Upper lobe of left lung (tissue), 6 donors: ENCODE results near the gene NDUFS1. TPM values are rescaled to one million over a fixed set of nuclear protein-coding genes. Genes with fewer than 3 reads are reported as not detected.
"Not testable (repeated sequence)": the region's sequence is repeated elsewhere in the genome, so short reads cannot be mapped to it uniquely, and the experiment has no call there.

Experiments
- ATAC-seq, 2 donors: fragments of 200-7000 bp; cut with Tn5 transposase; one replicate each; pipeline ENCODE4 v1.9.1; 2022; ENCODE audit warnings: mild to moderate bottlenecking in 2 of 2, moderate library complexity in 2 of 2; ENCODE audit not compliant: low FRiP score in 2 of 2
- DNase-seq, 2 donors: peaks; one replicate each; pipeline ENCODE4 v3.0.0-alpha.2; 2019 to 2020
- H3K27ac ChIP-seq, 4 donors: fragments of 200-600 bp; sonication (generic); one replicate each; pipeline ENCODE4 v1.5.1; 2016 to 2019
- H3K27me3 ChIP-seq, 4 donors: fragments of 200-600 bp; sonication (generic); one replicate each; pipeline ENCODE4 v1.5.1; 2017 to 2019
- H3K36me3 ChIP-seq, 4 donors: fragments of 200-600 bp; sonication (generic); one replicate each; pipeline ENCODE4 v1.5.1; 2016 to 2019
- H3K4me1 ChIP-seq, 4 donors: fragments of 200-600 bp; sonication (generic); one replicate each; pipeline ENCODE4 v1.5.1; 2018 to 2019
- H3K4me3 ChIP-seq, 4 donors: fragments of 200-600 bp; sonication (generic); one replicate each; pipeline ENCODE4 v1.5.1; 2017 to 2019; ENCODE audit warnings: mild to moderate bottlenecking in 2 of 4, moderate library complexity in 1 of 4
- H3K9me3 ChIP-seq, 4 donors: fragments of 200-600 bp; sonication (generic); one replicate each; pipeline ENCODE4 v1.5.1; 2018 to 2019
- EP300 ChIP-seq, 4 donors: sonication (generic); formaldehyde crosslinking; IDR thresholded peaks; one replicate each; pipeline ENCODE4 v1.5.1; 2017; ENCODE audit warnings: antibody characterized with exemption in 4 of 4, control low read depth in 2 of 4
- POLR2A ChIP-seq, 4 donors: fragments of 450-650 bp; IDR thresholded peaks; one replicate each; pipeline ENCODE4 v1.5.1; 2016 to 2017; ENCODE audit warnings: antibody characterized with exemption in 4 of 4, mild to moderate bottlenecking in 2 of 4
- POLR2AphosphoS5 ChIP-seq, 2 donors: sonication (generic); formaldehyde crosslinking; IDR thresholded peaks; one replicate each; pipeline ENCODE4 v1.5.1; 2017; ENCODE audit warnings: antibody characterized with exemption in 2 of 2
- WGBS, 2 donors: methylation state at CpG; one replicate each; pipeline ENCODE4 v1.1.5; 2017 to 2018; 5-methylcytosine and 5-hydroxymethylcytosine counted together
- total RNA-seq, 6 donors: library from RNA; depleted of rRNA in 4 of 6; stranded (reverse); fragments of >200 nt in 4 of 6; gene quantifications; one replicate each; pipeline versions ENCODE4 v1.1.0 to v1.2.1, GENCODE V29; 2016 to 2021
- TF ChIP-seq, protein P1 (sequence below), 6 experiments: fragments of 450-650 bp in 4 of 6; fragments of 200-600 bp in 2 of 6; sonication (generic) in 2 of 6; IDR thresholded peaks; one replicate each; pipeline ENCODE4 v1.5.1; 2016 to 2019; ENCODE audit warnings: antibody characterized with exemption in 6 of 6
- donor health status: DM: no; HTN: no; CAD: no; lungs with moderate emphysema.
- donor health status: DM: no; HTN: yes; CAD: no; lungs with severe emphysema.

Gene NDUFS1
- total RNA-seq, 6 donors from 2014 or later = 27.9 to 64.0 (median 55.7) TPM

DNA sequence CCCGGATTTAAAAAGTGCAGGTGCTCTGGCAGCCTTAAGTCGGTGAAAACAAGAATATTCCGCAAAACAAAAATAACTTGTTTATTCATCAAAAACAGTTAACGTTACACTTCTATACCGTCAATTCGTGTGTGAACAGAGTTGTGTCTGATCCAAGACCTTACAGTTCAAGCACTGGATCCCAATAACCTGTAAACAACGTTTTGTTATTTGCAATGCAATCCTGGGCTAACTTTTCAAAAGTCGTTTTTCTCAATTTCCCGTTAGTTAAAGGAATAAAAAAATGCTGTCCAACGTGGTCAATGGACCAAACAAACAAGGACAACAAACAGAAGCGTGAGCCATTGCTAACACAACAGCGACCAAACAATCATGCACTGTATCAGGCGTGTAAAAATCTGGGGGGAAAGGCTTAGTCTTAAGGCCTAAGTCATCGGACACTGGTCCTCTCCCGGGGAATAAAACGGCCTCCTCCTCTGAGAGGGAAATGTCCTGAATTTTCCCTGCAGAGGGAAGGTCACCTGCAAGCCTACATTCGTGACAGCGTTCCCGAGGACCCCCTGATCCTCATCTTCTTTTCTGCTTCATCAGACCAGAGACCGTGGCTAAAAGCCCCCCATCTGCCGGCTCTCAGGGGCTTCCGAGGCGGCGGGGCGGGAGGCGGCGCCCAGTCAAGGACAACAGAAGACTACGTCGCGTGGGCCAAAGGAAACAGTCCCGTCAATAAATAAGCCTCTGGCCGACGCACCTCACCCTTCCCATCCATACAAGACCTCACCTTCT is 490 bp downstream of the NDUFS1 start:
- WGBS, 2 donors = 1 to 2% methylated on average over 33 of the region's 33 CpGs
- no peaks in the 10 kb centered on the region for H3K27me3 ChIP-seq
- H3K27ac ChIP-seq = peak overlapping the region; percentile 85 to 95 (median 94)
- ATAC-seq (peak; percentile 35 to 42), DNase-seq (peak in 1 of 2 donors; percentile 87)
- H3K4me1 ChIP-seq = peaks cover 22 to 45% (median 25%) of the 10 kb centered on the region in 4 donors
- H3K4me3 ChIP-seq = peak overlapping the region; percentile 68 to 95 (median 81)
- TF ChIP-seq POLR2A (IDR thresholded peaks at IDR 0.05) (no peak), POLR2AphosphoS5 (IDR thresholded peaks at IDR 0.05) (no peak), EP300 (IDR thresholded peaks at IDR 0.05) (no peak)
- TF ChIP-seq, protein P1, sequence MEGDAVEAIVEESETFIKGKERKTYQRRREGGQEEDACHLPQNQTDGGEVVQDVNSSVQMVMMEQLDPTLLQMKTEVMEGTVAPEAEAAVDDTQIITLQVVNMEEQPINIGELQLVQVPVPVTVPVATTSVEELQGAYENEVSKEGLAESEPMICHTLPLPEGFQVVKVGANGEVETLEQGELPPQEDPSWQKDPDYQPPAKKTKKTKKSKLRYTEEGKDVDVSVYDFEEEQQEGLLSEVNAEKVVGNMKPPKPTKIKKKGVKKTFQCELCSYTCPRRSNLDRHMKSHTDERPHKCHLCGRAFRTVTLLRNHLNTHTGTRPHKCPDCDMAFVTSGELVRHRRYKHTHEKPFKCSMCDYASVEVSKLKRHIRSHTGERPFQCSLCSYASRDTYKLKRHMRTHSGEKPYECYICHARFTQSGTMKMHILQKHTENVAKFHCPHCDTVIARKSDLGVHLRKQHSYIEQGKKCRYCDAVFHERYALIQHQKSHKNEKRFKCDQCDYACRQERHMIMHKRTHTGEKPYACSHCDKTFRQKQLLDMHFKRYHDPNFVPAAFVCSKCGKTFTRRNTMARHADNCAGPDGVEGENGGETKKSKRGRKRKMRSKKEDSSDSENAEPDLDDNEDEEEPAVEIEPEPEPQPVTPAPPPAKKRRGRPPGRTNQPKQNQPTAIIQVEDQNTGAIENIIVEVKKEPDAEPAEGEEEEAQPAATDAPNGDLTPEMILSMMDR (IDR thresholded peaks at IDR 0.05) = no peak
- H3K9me3 ChIP-seq = no peaks in the 10 kb centered on the region
- H3K36me3 ChIP-seq = peaks cover 17 to 39% (median 23%) of the 10 kb centered on the region in 4 donors

DNA sequence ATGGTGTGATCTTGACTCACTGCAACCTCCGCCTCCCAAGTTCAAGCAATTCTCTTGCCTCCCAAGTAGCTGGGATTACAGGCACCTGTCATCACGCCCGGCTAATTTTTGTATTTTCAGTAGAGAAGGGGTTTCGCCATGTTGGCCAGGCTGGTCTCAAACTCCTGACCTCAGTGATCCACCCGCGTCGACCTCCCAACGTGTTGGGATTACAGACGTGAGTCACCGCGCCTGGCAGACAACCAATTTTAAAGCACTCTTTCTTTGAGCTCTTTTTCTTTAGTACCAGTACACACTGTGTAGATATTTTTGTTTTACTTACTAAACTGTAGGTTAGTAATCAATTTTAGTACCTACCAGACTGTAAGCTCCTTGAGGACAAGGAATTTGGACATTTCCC is 2.2 kb downstream of the NDUFS1 start:
- not testable (repeated sequence) for H3K9me3 ChIP-seq, H3K27ac ChIP-seq, H3K27me3 ChIP-seq, ATAC-seq, DNase-seq, H3K4me3 ChIP-seq
- WGBS, 2 donors = 94 to 95% methylated on average over 11 of the region's 11 CpGs
- H3K4me1 ChIP-seq = peaks cover 22 to 49% (median 25%) of the 10 kb centered on the region in 4 donors
- peaks cover 6 to 26% (median 9%) of the 10 kb centered on the region in 4 donors for H3K36me3 ChIP-seq

DNA sequence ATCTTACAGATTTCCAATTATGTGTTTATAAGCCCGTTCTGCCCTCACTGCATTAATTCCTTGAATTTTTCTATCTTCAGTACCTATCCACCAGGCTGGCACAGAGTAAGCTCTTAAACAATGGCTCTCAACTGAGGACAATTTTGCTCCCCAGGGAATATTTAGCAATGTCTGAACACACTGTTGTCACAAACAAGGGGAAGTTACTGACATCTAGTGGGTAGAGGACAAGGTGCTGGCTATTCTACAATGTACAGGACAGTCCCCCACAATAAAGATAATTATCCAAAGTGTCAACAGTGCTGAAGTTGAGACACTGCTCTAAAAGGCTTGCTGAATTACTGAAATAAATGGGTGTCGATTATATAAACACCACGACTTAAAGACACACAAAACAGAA is 5.0 kb downstream of the NDUFS1 start:
- 92 to 93% methylated on average over 3 of the region's 3 CpGs for WGBS, 2 donors
- Histone ChIP-seq H3K27me3 (no peaks in the 10 kb centered on the region), H3K36me3 (peaks cover 0 to 34% (median 4%) of the 10 kb centered on the region in 4 donors), H3K9me3 (no peaks in the 10 kb centered on the region), H3K4me1 (peaks cover 10 to 33% (median 14%) of the 10 kb centered on the region in 4 donors), H3K27ac (no peak overlapping the region), H3K4me3 (no peak overlapping the region)
- ATAC-seq (no peak), DNase-seq (no peak)
- TF ChIP-seq, protein P1 (IDR thresholded peaks at IDR 0.05) = no peak
- TF ChIP-seq POLR2A (IDR thresholded peaks at IDR 0.05) = no peak
- TF ChIP-seq EP300 (IDR thresholded peaks at IDR 0.05) = no peak

DNA sequence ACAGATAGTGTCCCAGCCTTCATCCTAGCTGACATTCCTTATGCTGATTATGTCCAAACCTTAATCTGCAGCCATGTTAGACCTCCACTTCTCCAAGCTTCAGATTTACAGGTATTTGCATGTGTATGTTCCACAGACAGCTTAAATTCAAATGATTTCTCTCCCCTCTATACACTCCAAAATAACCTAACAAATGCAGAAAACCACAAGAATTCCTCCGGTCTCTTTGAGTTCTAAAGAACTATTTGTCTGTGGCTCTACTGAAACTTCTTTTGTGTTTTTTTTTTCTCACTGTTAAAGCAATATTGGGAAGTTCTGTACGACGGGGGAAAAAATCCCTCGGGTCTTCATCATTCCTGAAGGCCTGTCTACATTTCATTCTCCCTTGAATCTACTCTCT is 8.6 kb downstream of the NDUFS1 start:
- no peak for ATAC-seq
- DNase-seq = no peak
- Histone ChIP-seq H3K36me3 (peaks cover 15 to 67% (median 28%) of the 10 kb centered on the region in 4 donors), H3K4me1 (peaks cover 0 to 16% (median 0%) of the 10 kb centered on the region in 4 donors), H3K27me3 (no peaks in the 10 kb centered on the region), H3K27ac (no peak overlapping the region), H3K4me3 (no peak overlapping the region), H3K9me3 (no peaks in the 10 kb centered on the region)
- TF ChIP-seq EP300 (IDR thresholded peaks at IDR 0.05) (no peak), POLR2AphosphoS5 (IDR thresholded peaks at IDR 0.05) (no peak), POLR2A (IDR thresholded peaks at IDR 0.05) (no peak)
- TF ChIP-seq, protein P1 (IDR thresholded peaks at IDR 0.05) = no peak
- 91 to 94% methylated on average over 4 of the region's 4 CpGs for WGBS, 2 donors

DNA sequence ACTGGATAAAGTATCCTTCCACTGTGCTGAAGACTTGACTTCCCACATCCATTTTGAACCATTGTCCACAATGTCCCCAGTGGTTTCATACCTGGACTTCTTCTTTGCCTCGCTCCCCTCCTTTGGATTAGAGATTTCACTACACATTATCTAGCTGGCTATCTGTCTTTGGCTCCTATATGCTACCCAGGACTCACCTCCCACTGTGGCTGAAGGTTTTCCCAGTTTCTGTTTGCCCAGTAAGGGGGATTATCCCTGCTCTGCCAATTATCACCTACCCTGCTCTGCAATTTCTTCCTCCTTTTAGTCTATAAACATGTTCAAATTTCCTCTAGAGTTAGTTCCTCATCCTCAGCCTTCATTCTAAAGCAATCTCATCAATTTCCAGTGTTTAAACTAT is 9.1 kb downstream of the NDUFS1 start:
- DNase-seq = no peak
- H3K36me3 ChIP-seq = peaks cover 15 to 67% (median 33%) of the 10 kb centered on the region in 4 donors
- no peak overlapping the region for H3K27ac ChIP-seq
- H3K4me3 ChIP-seq = no peak overlapping the region
- no peaks in the 10 kb centered on the region for H3K9me3 ChIP-seq
- no peak for ATAC-seq
- TF ChIP-seq EP300 (IDR thresholded peaks at IDR 0.05) = no peak
- TF ChIP-seq POLR2A (IDR thresholded peaks at IDR 0.05) = no peak
- TF ChIP-seq, protein P1 (IDR thresholded peaks at IDR 0.05) = no peak
- TF ChIP-seq POLR2AphosphoS5 (IDR thresholded peaks at IDR 0.05) = no peak
- H3K4me1 ChIP-seq = peaks cover 0 to 14% (median 0%) of the 10 kb centered on the region in 4 donors
- no peaks in the 10 kb centered on the region for H3K27me3 ChIP-seq
- 88 to 93% methylated on average over 1 of the region's 1 CpG for WGBS, 2 donors
